IPS-NIHi7 (cell line): ENCODE measurements around the gene OSBPL5.
"Not testable (repeated sequence)": the region's sequence is repeated elsewhere in the genome, so short reads cannot be mapped to it uniquely, and the experiment has no call there.

Source experiments
- DNase-seq: peaks from one replicate; pipeline ENCODE4 v3.0.0; 2012; ENCODE audit warnings: mixed read lengths; ENCODE audit errors: extremely low spot score

The OSBPL5 gene

DNA sequence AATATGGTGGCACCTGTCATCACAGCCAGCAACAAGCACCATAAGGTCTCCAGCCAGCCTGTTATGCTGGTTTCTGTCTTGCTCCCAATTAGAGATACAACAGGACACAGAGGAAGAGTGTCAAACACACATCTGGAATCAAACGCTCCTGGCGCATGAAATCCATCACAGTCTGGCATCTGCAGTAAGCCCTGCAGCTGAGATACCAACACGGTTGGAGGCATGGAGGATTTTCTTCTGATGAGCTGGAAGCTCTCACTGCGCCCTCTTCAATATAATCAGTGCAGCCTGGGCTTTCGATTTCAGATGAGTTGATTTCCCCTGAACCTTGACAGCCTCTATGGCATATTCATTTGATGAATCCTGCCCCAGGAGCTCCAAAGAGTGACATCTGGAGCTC, 80.1 kb downstream of the OSBPL5 start:
- DNase-seq = no peak

DNA sequence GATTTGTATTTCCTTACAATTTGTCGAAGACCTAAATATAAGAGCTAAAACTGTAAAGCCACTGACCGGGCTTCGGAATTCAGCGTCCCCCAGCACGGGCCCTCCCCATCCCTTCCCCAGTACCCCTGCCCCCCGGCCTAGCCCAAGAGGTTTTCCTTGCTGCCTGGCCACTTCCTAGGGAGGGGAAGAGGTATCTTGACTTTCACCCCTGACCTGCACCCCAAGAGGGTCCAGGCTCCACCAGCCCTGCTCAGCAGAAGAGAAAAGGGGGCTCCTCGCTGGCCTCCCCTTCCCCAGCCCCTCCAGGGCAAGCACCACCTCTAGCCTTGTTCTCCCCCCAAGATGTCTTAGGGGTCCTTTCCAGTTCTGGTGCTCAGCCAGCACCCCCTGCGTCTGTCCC, 81.8 kb downstream of the OSBPL5 start:
- no peak for DNase-seq

- no peak for DNase-seq
These were observed 83.7 kb downstream of the OSBPL5 start for GRCh38 chr11:3081386-3081751.

DNA sequence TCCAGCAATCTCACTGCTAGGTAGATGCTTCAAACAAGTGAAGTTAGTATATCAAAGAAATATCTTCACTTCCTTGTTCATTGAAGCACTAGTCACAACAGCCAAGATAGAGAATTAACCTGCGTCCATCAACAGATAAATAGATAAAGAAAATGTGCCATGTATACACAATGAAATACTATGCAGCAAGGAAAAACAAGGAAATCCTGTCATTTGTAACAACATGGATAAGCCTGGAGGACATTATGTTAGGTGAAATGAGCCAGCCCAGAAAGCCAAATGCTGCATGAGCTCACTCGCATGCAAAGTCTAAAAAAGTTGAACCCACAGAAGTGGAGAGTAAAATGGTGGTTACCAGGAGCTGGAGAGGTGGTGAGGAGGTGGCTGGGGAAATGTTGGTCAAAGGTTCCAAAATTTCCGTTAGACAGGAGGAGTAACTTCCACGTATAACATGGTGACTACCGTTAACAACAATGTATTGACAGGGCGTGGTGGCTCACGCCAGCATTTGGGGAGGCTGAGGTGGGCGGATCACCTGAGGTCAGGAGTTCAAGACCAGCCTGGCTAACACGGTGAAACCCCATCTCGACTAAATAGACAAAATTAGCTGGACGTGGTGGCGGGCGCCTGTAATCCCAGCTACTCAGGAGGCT, 84.3 kb downstream of the OSBPL5 start:
- DNase-seq = no peak

DNA sequence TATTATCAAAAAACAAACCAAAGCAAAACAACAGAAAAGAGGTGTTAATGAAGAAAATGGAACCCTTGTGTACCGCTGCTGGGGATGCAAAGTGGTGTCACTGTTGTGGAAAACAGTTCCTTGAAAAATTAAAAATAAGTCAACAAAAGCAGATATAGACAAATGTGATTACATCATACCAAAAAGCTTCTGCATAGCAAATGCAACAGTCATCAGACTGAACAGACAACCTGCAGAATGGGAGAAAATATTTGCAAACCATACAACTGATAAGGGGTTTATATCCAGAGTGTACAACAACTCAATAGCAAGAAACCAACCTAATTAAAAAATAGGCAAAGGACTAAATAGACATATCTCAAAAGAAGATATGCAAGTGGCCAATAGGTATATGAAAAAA, 85.0 kb downstream of the OSBPL5 start:
- DNase-seq = no peak

DNA sequence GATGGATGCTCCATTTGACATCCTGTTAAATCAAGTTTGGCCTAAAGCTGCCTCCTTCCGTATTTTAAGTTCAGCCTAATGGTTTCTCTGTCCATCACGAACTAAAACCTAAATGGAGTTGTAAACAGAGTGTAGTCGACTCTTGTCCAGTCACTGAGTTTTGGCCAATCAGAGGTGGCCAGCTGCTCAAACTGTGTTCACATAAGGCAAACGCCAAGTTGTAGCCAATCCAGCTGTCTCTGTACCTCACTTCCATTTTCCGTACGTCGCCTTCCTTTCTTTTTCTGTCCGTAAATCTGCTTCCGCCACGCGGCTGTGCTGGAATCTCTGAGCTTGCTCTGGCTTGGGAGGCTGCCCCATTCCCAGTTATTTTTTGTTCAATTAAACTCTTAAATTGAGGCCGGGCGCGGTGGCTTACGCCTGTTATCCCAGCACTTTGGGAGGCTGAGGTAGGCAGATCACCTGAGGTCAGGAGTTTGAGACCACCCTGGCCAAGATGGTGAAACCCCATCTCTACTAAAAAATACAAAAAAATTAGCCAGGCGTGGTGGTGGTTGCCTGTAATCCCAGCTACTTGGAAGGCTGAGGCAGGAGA, 87.2 kb downstream of the OSBPL5 start:
- no peak for DNase-seq

DNA sequence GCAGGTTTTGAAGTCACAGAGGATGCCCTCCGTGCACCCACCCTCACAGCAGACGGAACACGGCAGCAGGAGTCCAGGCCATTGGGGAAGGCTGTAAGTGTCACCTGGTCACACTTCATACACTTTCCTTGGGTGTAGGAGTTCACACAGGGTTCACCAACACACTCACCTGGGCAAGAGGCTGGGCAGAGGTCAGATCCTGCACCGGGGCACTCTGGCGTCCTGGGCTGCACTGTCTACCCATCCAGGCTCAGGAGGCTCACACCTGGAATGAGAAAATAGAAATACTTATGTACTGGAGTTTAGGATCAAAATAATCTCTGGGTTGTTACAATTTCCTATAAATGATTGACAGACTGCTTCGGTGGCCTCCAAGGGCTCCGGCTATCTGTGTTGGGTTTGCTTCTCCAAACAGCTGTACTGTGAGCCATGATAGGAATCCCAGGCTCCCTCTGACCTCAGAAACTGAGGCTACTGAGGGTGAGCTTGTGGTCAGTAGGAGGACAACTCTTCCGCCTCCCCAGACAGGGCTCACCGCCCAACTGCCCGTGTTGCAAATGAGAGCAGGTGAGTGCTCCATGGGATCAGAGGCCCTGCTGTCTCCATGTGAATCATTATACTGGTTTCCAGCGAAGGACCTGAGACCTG, 87.8 kb downstream of the OSBPL5 start:
- no peak for DNase-seq

DNA sequence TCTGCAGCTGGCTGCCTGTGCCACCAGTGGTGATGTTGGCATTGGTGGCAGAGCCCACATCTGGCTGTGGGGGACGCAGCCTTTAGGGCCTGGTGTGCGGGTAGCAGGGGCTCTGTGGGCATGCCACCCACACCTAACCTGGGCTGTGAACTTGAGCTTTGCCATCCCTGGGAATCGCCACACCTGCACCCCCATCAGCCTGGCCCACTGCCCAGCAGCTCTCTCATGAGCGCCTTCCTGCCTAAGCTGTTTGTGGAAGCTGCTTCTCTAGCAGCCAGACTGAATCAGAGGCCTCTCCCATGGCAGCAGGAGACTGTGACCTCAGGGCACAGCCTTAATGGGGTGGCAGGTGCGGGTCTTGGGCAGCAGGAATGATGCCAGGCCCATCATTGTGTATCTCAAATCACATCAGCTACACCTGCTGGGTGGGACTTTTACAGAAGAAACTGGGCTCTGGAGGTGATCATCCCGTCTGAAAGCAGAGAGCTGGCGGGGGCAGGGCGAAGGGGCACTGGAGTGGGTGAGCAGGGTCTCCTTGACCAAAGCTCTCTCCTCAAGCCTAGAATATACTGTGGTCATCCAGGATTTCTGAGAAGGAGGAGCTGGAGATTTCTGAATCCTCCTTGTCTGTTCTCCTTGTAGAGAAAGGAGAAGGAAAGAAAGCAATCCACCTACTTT, 90.1 kb downstream of the OSBPL5 start:
- no peak for DNase-seq

- DNase-seq = no peak
These were observed 92.1 kb downstream of the OSBPL5 start for GRCh38 chr11:3073029-3073435.

GRCh38 chr11:3069425-3069824, 95.7 kb downstream of the OSBPL5 start:
- no peak for DNase-seq

DNA sequence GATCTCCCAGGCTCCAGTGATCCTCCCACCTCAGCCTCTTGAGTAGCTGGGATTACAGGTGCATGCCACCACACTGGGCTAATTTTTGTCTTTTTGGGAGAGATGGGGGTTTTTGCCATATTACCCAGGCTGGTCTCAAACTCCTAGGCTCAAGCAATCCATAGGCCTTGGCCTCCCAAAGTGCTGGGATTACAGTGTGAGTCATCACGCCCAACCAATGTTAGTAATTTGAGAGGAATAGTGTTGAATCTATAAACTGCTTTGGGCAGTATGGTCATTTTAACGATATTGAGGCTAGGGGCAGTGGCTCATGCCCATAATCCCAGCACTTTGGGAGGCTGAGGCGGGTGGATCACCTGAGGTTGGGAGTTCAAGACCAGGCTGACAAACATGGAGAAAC, 98.8 kb downstream of the OSBPL5 start:
- not testable (repeated sequence) for DNase-seq

- DNase-seq = not testable (repeated sequence)
These were observed 100.4 kb downstream of the OSBPL5 start for GRCh38 chr11:3064709-3065108.

- DNase-seq = not testable (repeated sequence)
These were observed 101.2 kb downstream of the OSBPL5 start for GRCh38 chr11:3063876-3064275.

DNA sequence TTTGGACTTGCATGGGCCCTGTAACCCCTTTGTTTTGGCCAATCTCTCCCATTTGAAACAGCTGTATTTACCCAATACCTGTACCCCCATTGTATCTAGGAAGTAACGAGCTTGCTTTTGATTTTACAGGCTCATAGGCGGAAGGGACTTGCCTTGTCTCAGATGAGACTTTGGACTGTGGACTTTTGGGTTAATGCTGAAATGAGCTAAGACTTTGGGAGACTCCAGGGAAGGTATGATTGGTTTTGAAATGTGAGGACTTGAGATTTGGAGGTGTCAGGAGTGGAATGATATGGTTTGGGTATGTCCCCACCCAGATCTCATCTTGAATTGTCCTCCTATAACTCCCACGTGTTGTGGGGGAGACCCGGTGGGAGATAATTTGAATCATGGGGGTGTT, 101.7 kb downstream of the OSBPL5 start:
- DNase-seq = not testable (repeated sequence)

DNA sequence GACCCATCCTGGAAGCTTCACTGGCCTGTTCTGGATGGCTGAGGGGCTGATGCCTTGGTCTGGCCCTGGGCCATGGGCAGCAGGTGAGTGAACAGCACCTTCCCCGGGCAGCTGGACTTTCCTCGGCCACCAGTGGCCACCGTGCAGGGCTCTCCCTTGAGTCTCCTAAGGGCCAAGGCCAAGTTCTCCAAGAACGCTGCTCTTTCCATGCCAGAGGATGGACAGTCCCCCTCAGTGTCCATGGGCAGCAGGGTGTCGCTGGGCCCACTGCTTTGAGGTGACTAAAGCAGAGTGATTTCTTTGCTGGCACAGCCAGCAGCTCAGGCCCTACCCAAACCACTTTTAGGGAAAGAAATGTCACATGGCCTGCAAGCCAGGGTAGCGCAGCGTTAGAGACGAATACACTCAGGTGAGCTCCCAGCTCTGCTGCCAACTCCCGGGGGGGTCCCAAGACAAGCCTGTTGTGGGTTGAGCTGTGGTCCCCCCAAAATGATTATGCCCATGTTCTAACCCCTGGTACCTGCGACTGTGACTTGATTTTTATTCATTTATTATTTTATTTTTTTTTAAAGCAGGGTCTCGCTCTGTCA, 104.6 kb downstream of the OSBPL5 start:
- DNase-seq = no peak

DNA sequence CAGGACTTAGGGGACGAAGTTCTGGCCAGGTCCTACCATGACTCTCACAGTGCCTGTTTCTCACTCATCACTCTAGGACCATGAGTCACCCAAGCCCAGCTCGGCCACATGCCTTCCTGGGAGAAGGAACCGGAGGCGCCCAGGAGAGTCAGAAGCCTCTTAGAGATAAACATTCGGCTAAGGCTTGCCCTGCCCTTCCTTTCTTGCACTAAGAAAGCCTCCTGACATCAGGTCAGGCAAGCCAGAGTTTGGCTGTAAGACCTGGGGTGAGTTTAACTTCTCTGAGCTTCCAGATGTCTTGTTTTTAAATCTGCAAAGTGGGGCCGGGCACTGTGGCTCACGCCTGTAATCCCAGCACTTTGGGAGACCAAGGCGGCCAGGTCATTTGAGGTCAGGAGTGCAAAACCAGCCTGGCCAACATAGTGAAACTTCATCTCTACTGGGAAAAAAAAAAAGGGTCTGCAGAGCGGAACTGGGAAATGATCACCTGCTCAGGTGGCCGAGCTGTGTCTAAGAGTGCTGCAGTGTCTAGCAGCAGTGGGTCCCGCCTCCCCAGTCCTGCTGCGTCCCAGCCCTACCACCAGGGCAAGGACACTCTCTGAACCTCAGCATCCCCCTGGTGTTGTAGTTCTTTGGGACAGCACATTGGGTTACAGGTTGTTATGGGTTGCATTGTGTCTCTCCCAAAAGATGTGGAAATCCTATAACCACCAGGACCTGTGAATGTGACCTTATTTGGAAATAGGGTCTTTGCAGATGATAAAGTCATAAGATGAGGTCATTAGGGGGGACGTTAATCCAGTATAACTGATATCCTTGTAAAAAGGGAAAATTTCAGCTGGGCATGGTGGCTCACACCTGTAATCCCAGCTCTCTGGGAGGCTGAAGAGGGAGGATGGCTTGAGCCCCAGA, 106.1 kb downstream of the OSBPL5 start:
- DNase-seq = no peak

- peak; percentile 96 for DNase-seq
These were observed 107.8 kb downstream of the OSBPL5 start, which contains the start of gene CARS1 for GRCh38 chr11:3057069-3057963. Gene CARS1 (minus strand): TSS chr11:3057423. CDS start chr11:3057367, 56 bp downstream.

DNA sequence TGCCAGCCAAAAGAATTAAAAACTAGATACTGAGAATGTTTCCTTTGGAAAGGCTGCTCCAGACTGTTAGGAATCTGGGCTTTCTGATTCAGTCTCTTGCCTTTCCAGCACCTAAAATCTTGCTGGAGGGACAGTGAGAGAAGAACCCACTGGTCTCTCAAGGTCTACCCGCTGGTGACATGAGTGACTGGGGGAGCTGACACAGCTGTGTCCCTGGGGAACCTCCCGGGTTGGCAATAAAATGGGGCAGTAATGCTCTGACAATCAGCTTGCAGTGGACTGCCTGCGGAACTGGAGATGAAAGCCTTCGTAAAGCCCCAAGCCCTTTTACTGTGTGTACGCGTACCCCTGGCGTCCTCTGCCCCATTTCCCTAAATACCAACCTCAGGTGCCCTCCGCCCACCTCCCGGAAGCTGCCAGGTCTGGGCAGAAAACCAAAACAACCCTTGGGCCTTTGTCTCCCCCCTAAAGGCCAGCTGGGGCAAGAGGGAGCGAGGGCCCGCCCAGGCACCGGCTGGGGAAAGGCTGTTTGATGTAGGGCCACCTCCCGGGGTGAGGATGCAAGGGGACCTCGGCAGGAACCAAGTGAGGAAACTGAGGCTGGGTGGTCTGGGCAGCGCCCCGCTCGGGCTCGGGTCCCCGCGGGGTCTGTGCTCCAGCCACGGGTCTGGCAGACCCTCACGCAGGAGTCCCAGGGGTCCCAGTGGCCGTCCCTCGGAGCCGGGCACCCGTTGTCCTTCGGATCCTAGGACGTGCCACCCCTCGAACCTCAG, 108.6 kb downstream of the OSBPL5 start:
- no peak for DNase-seq

DNA sequence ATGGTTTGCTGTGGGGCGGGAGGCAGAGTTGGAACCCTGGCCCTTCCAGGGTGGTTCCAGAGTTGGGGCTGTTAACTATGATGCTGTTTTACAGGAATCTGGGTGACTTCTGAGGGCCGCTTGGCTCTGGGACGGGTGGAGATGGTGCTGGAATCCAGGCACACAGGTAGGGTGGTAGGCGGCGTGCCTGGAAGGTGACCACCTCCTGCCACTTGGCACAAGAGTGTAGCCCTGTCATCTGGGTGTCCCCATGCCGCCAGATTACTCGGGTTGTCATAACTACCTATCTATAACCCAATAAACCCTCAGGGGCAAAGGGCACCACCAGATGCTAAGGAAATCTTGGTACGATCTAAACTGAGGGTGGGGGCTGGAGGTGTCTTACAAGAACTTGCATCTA, 109.2 kb downstream of the OSBPL5 start:
- no peak for DNase-seq
